Stomach (tissue), 9 donors: ENCODE measurements around the gene PPEF2. TPM values are rescaled to one million over a fixed set of nuclear protein-coding genes. Genes with fewer than 3 reads are reported as not detected.

ENCODE experiments used
- DNase-seq, 2 donors: peaks; one replicate each; pipeline versions ENCODE4 v3.0.0 to v3.0.0-alpha.2; 2013 to 2019
- H3K27ac ChIP-seq, 5 donors: fragments of 200-600 bp in 4 of 5; sonication (generic) in 4 of 5; one replicate each; pipeline ENCODE4 v1.5.1; 2013 to 2019; ENCODE audit warnings: mild to moderate bottlenecking in 1 of 5, moderate library complexity in 1 of 5
- H3K27me3 ChIP-seq, 3 donors: fragments of 200-600 bp; sonication (generic); one replicate each; pipeline ENCODE4 v1.5.1; 2017 to 2019; ENCODE audit warnings: mixed run types in 1 of 3
- H3K36me3 ChIP-seq, 4 donors: fragments of 200-600 bp; sonication (generic); 1 replicate in 3 of 4; 2 replicates in 1 of 4; pipeline ENCODE4 v1.5.1; 2016 to 2019
- H3K4me1 ChIP-seq, 4 donors: fragments of 200-600 bp; sonication (generic); one replicate each; pipeline ENCODE4 v1.5.1; 2016 to 2019
- H3K4me3 ChIP-seq, 4 donors: fragments of 200-600 bp; sonication (generic) in 3 of 4; one replicate each; pipeline ENCODE4 v1.5.1; 2016 to 2019; ENCODE audit warnings: mild to moderate bottlenecking in 1 of 4
- H3K9me3 ChIP-seq, 4 donors: fragments of 200-600 bp; sonication (generic); one replicate each; pipeline ENCODE4 v1.5.1; 2016 to 2019
- CTCF ChIP-seq, 7 experiments: fragments of 450-650 bp in 4 of 7; fragments of 200-600 bp in 3 of 7; sonication (generic) in 3 of 7; IDR thresholded peaks; one replicate each; pipeline ENCODE4 v1.5.1; 2016 to 2019; ENCODE audit warnings: antibody characterized with exemption in 7 of 7, control low read depth in 2 of 7, mild to moderate bottlenecking in 1 of 7
- EP300 ChIP-seq: sonication (generic); formaldehyde crosslinking; IDR thresholded peaks from one replicate; pipeline ENCODE4 v1.6.1; 2017; ENCODE audit warnings: antibody characterized with exemption
- POLR2A ChIP-seq, 4 donors: fragments of 450-650 bp; IDR thresholded peaks; one replicate each; pipeline ENCODE4 v1.6.1; 2016; ENCODE audit warnings: antibody characterized with exemption in 4 of 4, control low read depth in 2 of 4, mild to moderate bottlenecking in 1 of 4, moderate library complexity in 1 of 4
- POLR2AphosphoS5 ChIP-seq, 3 donors: sonication (generic); formaldehyde crosslinking; IDR thresholded peaks; one replicate each; pipeline ENCODE4 v1.6.1; 2016; ENCODE audit warnings: antibody characterized with exemption in 3 of 3
- WGBS, 5 donors: extraction: QIAGEN DNeasy Blood & Tissue Kit in 3 of 5; methylation state at CpG; one replicate each; pipeline versions ENCODE4 v1.1.5 to v1.1.7; 2013 to 2018; 5-methylcytosine and 5-hydroxymethylcytosine counted together
- intact Hi-C: fragments of 100-400 bp; cut with DNase I; formaldehyde crosslinking; loops from one replicate; pipeline ENCODE4 v1.15.1; 2023; ENCODE audit warnings: low total_unique reads
- polyA plus RNA-seq, 3 donors: library from polyadenylated mRNA; stranded (reverse); fragments of 200-250 nt; gene quantifications; one replicate each; pipeline ENCODE4 v1.2.3, GENCODE V29; 2013
- total RNA-seq, 5 donors: library from RNA; depleted of rRNA; stranded (reverse); fragments of >200 nt; gene quantifications; one replicate each; pipeline versions ENCODE4 v1.1.0 to v1.2.3, GENCODE V29; 2014 to 2016
- donor health status: healthy with polysubstance abuse.
- donor health status: Bipolar disorder and iron deficiency.
- donor health status: healthy.

Gene PPEF2
- total and polyA plus RNA-seq, 8 donors, result not detected

GRCh38 chr4:75831856-75832405 is 70.3 kb downstream of the PPEF2 start:
- no peaks in the 10 kb centered on the region for H3K36me3 ChIP-seq
- DNase-seq, result no peak
- no peaks in the 10 kb centered on the region for H3K27me3 ChIP-seq
- H3K4me1 ChIP-seq, result no peaks in the 10 kb centered on the region
- no peaks in the 10 kb centered on the region for H3K9me3 ChIP-seq
- intact Hi-C loops, result no loop called here
- no peak overlapping the region for H3K27ac ChIP-seq
- TF ChIP-seq EP300 (no peak), CTCF (IDR thresholded peaks at IDR 0.05) (no peak), POLR2AphosphoS5 (IDR thresholded peaks at IDR 0.05) (no peak), POLR2A (IDR thresholded peaks at IDR 0.05) (no peak)
- H3K4me3 ChIP-seq, result no peak overlapping the region
- 85 to 90% (median 86%) methylated on average over 2 of the region's 2 CpGs for WGBS, 5 donors

GRCh38 chr4:75830906-75831305 is 71.3 kb downstream of the PPEF2 start:
- no peak for TF ChIP-seq CTCF (IDR thresholded peaks at IDR 0.05)
- no peak for TF ChIP-seq POLR2AphosphoS5 (IDR thresholded peaks at IDR 0.05)
- TF ChIP-seq EP300, result no peak
- no peak for TF ChIP-seq POLR2A (IDR thresholded peaks at IDR 0.05)
- no peak for DNase-seq
- Histone ChIP-seq H3K27ac (no peak overlapping the region), H3K36me3 (no peaks in the 10 kb centered on the region), H3K27me3 (no peaks in the 10 kb centered on the region), H3K9me3 (no peaks in the 10 kb centered on the region), H3K4me1 (no peaks in the 10 kb centered on the region), H3K4me3 (no peak overlapping the region)
- WGBS, 5 donors, result 52 to 75% (median 62%) methylated on average over 1 of the region's 1 CpG
- intact Hi-C loops, result no loop called here

GRCh38 chr4:75823812-75824211 is 78.4 kb downstream of the PPEF2 start:
- Histone ChIP-seq H3K9me3 (no peaks in the 10 kb centered on the region), H3K4me3 (no peak overlapping the region), H3K36me3 (no peaks in the 10 kb centered on the region), H3K27me3 (no peaks in the 10 kb centered on the region), H3K4me1 (no peaks in the 10 kb centered on the region), H3K27ac (no peak overlapping the region)
- intact Hi-C loops, result no loop called here
- WGBS, 5 donors, result 17 to 34% (median 30%) methylated on average over 2 of the region's 2 CpGs
- no peak for DNase-seq
- TF ChIP-seq CTCF (IDR thresholded peaks at IDR 0.05) (no peak), POLR2AphosphoS5 (IDR thresholded peaks at IDR 0.05) (no peak), EP300 (no peak), POLR2A (IDR thresholded peaks at IDR 0.05) (no peak)

- 85 to 94% (median 88%) methylated on average over 5 of the region's 5 CpGs for WGBS, 5 donors
Measured at GRCh38 chr4:75822416-75822815, 79.8 kb downstream of the PPEF2 start.

More at GRCh38 chr4:75822416-75822815, 79.8 kb downstream of the PPEF2 start:
- Histone ChIP-seq H3K4me3 (no peak overlapping the region), H3K27ac (no peak overlapping the region), H3K4me1 (no peaks in the 10 kb centered on the region), H3K36me3 (no peaks in the 10 kb centered on the region), H3K27me3 (no peaks in the 10 kb centered on the region), H3K9me3 (no peaks in the 10 kb centered on the region)
- intact Hi-C loops, result no loop called here
- no peak for DNase-seq
- no peak for TF ChIP-seq EP300
- TF ChIP-seq POLR2A (IDR thresholded peaks at IDR 0.05), result no peak
- TF ChIP-seq POLR2AphosphoS5 (IDR thresholded peaks at IDR 0.05), result no peak
- no peak for TF ChIP-seq CTCF (IDR thresholded peaks at IDR 0.05)
